HG03196 (cell line): Measurements from ENCODE around the gene FRK.
"Not testable (repeated sequence)": the region's sequence is repeated elsewhere in the genome, so short reads cannot be mapped to it uniquely, and the experiment has no call there.

ENCODE experiments used
- ATAC-seq: cut with Tn5 transposase; IDR thresholded peaks from one replicate; pipeline ENCODE4 v1.9.1; 2021; ENCODE audit not compliant: unreplicated experiment

Gene FRK

DNA sequence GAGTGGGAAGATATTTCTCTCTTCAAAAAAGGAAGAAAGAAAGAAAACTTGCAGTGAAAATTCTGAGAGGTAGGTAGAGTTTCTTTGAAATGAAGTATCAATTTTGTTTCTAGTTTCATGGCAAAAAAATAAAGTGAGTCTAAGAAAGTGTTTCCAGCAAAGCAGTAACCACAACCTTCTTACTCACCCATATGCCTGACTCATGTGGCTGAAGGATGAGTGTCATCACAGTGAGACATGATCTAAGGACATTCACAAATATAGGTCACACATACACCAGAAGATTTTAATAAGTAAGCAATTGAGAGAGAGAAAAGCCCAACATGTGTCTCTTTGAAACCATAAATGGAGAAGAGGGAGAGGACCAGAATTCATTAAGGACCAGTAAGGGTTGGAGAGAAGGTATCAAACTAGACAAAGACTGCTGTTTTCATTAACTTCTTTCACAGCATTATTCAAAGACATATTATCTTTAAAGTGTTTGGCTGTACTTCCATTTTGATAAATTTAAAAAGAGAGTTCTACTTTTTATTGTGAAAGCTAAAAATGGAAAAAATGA is 169.5 kb downstream of the FRK start:
- peak; percentile 99 for ATAC-seq

DNA sequence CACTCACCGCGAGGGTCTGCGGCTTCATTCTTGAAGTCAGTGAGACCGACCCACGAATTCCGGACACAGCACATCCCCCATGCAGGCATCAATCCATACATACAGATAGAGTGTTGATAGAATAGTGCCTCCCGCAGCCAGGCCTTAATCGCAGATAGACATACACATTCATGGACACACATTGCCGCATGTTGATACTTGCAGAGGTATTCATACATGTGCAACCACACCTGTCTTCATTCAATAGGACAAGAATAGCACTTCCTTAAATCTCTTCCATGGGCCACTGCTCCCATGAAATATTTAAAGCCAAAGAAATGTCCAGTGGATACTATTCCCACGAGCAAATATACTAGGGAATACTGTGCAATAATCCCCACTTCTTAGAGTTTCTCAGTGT is 170.5 kb downstream of the FRK start:
- no peak for ATAC-seq

DNA sequence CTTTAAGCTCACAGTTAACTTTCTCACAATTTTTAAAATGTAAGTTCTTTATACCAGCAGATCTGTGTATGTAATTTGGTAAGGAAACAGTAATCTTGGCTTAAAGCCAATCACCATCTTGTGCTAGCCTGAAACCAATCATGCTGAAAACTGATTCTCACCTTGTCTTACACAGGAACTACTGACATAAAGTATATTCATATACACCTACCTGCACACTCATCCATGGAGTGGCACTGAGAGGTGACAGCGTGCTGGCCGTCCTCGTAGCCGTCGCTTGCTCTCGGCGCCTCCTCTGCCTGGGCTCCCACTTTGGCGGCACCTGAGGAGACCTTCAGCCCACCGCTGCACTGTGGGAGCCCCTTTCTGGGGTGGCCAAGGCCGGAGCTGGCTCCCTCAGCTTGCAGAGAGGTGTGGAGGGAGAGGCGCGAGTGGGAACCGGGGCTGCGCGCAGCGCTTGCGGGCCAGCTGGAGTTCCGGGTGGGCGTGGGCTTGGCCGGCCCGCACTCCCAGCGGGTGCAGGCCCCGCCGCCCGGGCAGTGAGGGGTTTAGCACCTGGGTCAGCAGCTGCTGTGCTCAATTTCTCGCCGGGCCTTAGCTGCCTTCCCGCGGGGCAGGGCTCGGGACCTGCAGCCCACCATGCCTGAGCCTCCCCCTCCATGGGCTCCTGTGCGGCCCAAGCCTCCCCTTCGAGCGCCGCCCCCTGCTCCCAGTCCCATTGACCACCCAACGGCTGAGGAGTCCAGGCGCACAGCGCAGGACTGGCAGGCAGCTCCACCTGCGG is 171.8 kb downstream of the FRK start:
- not testable (repeated sequence) for ATAC-seq

DNA sequence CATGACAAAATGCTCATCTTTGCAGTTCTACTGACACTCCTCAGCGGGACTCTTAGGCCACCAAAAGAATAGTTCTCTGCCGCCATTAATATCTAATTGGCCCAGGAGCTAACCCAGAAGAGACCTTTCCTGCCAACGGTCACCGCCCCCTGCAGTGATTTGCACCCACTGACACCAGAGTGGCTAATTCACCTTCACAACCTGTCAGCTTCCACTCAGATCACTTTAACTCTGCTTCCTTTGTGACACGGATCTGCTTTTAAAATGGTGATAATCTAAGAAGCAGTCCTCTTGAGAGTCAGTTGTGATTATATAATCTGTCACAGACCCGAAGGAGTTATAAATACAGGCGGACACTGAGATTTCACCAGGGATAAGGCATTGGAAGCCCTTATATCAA is 172.8 kb downstream of the FRK start:
- ATAC-seq, result no peak

- ATAC-seq, result peak; percentile 57
Observed at GRCh38 chr6:115885636-115886366, 174.9 kb downstream of the FRK start.

- no peak for ATAC-seq
Observed at GRCh38 chr6:115882771-115883170, 177.9 kb downstream of the FRK start.

- no peak for ATAC-seq
Observed at GRCh38 chr6:115882174-115882573, 178.5 kb downstream of the FRK start.
